Epithelial cell of esophagus (primary cell): ENCODE data around the gene MANSC1.
"Not testable (repeated sequence)": the region's sequence is repeated elsewhere in the genome, so short reads cannot be mapped to it uniquely, and the experiment has no call there.

Experiments used
- DNase-seq: peaks from one replicate; pipeline ENCODE4 v3.0.0; 2010; ENCODE audit warnings: low read depth
- H3K4me3 ChIP-seq: 2 replicates; pipeline ENCODE4 v1.5.1; 2011; ENCODE audit warnings: mild to moderate bottlenecking, low read length, control low read depth
- TF ChIP-seq, protein P1 (sequence below): IDR thresholded peaks from 2 replicates; pipeline ENCODE4 v1.5.1; 2011; ENCODE audit warnings: low read depth, mild to moderate bottlenecking, low read length, control low read depth, inconsistent platforms; ENCODE audit not compliant: insufficient read depth; ENCODE audit errors: missing control alignments

The MANSC1 gene

DNA sequence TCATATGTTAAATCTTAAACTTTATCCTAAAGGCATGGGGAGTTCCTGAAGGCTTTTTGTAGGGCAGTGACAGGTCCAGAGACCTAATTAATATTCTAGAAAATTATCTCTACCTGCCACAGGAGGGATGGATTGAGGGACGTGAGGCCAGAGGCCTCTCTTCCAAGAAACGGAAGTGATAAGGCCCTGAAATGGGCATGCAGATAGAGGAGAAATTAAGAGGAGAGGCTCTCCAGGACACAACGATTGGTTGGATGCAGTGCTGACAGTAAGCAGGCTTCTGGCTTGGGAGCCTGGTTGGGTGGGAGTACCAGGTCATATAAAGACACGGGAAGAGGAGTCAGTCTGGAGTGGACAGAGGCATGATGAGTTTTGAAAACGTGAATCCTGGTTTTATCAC lies 3.8 kb upstream of the MANSC1 start:
- no peak overlapping the region for H3K4me3 ChIP-seq
- TF ChIP-seq, protein P1, sequence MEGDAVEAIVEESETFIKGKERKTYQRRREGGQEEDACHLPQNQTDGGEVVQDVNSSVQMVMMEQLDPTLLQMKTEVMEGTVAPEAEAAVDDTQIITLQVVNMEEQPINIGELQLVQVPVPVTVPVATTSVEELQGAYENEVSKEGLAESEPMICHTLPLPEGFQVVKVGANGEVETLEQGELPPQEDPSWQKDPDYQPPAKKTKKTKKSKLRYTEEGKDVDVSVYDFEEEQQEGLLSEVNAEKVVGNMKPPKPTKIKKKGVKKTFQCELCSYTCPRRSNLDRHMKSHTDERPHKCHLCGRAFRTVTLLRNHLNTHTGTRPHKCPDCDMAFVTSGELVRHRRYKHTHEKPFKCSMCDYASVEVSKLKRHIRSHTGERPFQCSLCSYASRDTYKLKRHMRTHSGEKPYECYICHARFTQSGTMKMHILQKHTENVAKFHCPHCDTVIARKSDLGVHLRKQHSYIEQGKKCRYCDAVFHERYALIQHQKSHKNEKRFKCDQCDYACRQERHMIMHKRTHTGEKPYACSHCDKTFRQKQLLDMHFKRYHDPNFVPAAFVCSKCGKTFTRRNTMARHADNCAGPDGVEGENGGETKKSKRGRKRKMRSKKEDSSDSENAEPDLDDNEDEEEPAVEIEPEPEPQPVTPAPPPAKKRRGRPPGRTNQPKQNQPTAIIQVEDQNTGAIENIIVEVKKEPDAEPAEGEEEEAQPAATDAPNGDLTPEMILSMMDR, result no peak
- DNase-seq, result no peak

DNA sequence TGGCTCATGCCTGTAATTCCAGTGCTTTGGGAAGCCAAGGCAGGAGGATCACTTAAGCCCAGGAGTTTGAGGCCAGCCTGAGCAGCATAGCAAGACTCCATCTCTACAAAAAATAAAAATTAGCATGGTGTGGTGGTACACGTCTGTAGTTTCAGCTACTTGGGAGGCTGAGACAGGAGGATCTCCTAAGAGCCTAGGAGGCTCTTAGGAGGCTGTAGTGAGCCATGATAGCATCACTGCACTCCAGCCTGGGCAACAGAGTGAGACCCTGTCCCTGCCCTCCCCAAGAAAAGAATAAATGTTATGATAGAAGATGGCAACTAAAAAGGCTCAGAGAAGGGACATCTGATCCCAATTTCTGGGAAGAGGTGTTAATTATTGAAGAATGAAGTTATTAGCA lies 3.2 kb upstream of the MANSC1 start:
- TF ChIP-seq, protein P1, result no peak
- no peak overlapping the region for H3K4me3 ChIP-seq
- no peak for DNase-seq

DNA sequence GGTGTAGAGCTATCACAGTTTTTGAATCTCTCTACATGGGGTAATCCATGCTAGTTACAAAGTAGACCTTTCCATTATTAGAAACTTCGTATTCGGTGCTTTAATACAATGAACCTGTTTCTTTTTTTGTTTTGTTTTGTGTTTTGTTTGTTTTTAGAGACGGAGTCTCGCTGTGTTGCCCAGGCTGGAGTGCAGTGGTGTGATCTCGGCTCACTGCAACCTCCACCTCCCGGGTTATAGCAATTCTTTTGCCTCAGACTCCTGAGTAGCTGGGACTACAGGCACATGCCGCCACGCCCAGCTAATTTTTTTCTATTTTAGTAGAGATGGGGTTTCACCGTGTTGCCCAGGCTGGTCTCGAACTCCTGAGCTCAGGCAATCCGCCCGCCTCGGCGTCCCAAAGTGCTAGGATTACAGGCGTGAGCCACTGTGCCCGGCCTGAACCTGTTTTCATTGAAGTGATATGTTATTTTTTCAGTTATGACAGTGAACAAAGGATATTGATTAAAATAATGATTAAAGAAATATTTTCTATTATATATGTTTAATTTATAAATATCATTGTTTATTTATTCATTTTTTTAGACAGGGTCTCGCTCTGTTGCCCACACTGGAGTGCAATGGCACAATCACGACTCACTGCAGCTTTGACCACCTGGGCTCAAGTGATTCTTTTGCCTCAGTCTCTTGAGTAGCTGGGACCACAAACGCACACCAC lies 1.6 kb upstream of the MANSC1 start:
- H3K4me3 ChIP-seq, DNase-seq: not testable (repeated sequence)

DNA sequence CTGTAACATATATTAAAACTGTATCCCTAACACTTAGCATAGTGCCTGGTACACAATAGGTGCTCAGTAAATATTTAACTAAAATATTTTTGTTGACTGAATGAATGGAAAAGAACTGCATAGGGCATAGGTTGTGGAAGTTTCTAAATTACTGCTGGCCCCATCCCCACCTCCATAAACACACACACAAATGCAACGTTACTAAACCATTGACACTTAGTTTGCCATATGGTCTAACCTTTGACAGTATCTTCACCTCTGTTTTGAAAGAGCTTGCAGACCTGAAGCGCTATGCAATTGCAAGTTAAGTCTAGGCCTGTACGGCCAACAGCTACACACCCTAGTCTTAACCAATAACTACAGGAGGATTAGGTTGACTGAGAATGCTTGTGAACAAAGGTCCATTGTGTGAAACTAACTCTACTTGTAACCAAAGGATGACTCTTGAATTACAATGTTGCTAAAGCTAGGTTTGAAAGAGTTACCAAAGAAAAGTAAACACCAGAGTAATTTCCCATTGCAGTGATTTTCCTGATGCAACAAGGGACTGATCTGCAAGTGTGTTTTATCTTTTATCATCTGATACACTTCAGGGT lies 924 bp upstream of the MANSC1 start:
- H3K4me3 ChIP-seq, result no peak overlapping the region
- TF ChIP-seq, protein P1, result no peak
- DNase-seq, result peak; percentile 84

DNA sequence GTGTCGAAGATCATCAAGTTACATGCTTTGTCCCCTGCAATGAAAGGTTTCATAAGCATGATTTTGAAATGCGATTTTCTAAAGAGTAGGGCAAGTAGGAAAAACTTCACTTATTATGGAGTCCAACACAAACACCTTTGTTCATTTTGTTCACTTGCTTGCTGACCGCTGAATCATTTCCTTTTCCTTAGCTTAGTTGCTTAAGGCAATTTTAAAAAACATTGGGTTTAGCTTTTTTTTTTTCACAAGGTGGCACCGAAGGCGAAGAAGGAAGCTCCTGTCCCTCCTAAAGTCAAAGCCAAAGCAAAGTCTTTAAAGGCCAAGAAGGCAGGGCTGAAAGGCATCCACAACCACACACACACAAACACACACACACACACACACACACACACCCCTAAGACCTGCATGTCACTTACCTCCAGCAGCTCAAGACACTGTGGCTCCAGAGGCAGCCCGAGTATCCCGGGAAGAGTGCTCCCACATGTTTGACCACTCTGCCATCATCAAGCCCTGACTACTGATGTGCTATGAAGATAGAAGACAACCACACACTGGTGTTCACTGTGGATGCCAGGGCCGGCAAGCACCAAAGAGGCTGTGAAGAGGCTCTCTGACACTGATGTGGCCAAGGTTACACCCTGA lies 11.4 kb downstream of the MANSC1 start:
- H3K4me3 ChIP-seq, result no peak overlapping the region
- TF ChIP-seq, protein P1, result no peak
- peak; percentile 60 for DNase-seq

DNA sequence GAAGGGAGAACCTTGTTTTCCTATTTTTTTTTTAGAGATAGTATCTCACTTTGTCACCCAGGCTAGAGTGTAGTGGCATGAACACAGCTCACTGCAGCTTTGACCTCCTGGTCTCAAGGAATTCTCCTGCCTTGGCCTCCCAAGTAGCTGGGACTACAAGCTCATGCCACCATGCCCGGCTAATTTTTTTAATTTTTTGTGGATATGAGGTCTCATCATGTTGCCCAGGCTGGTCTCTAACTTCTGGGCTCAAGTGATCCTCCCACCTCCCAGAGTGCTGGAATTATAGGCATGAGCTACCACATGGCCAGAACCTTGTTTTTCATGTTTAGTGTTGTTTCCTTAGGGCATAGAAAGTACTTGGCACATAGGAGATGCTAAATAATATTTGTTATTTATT lies 13.5 kb downstream of the MANSC1 start:
- DNase-seq, result no peak
- TF ChIP-seq, protein P1, result no peak
- H3K4me3 ChIP-seq, result no peak overlapping the region

DNA sequence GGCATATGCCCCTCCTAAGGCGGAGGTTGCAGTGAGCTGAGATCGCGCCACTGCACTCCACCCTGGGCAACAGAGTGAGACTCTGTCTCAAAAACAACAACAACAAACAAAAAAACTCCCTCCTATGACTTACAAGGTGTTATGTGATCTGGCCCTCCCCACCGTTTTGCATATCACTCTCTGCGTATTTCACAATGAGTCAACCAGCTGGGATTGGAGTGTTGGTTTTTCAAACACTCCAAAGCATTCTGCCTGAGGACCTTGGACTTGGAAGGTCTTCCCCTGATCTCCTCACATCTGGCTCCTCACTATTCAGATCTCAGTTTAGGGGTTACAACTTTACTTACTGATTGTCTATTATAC lies 14.0 kb downstream of the MANSC1 start:
- TF ChIP-seq, protein P1, result no peak
- DNase-seq, result peak; percentile 78
- H3K4me3 ChIP-seq, result no peak overlapping the region
